ENCODE results near the gene C10orf71.

The C10orf71 gene

GRCh38 chr10:49275896-49276295 is 23.1 kb upstream of the C10orf71 start:
- H3K4me1 ChIP-seq (ENCODE audit: insufficient read depth, low read length): no peaks in the 10 kb centered on the region
- no peaks in the 10 kb centered on the region for H3K27me3 ChIP-seq (ENCODE audit: insufficient read depth, low read length)
- WGBS: 97% methylated on average over 4 of the region's 4 CpGs
- H3K36me3 ChIP-seq (ENCODE audit: insufficient read depth, low read length): no peaks in the 10 kb centered on the region
- no peak overlapping the region for H3K9ac ChIP-seq (ENCODE audit: low read depth, low read length)
- H3K9me3 ChIP-seq (ENCODE audit: insufficient read depth, low read depth, low read length): no peaks in the 10 kb centered on the region
- no peak overlapping the region for H3K27ac ChIP-seq (ENCODE audit: low read depth, low read length)
- H3K4me3 ChIP-seq (ENCODE audit: low read length): no peak overlapping the region

DNA sequence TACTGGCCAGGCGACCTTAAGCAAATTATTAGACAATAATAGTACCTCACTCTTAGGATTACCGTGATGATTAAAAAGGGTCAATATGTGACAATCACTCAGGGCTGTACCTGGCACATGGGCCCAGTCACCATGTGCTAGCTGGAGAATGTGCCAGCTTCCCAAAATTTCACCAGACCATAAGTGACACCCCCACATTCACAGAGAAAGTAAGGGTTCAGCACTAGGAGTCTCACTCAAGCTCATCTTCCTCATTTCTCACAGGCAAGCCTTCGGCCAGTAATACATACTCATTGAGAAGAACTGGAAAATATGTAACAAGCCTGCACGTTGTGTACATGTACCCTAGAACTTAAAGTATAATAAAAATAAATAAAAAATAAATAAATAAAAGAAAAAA is 22.4 kb upstream of the C10orf71 start:
- Histone ChIP-seq H3K36me3 (ENCODE audit: insufficient read depth, low read length) (no peaks in the 10 kb centered on the region), H3K27me3 (ENCODE audit: insufficient read depth, low read length) (no peaks in the 10 kb centered on the region), H3K4me1 (ENCODE audit: insufficient read depth, low read length) (no peaks in the 10 kb centered on the region), H3K9me3 (ENCODE audit: insufficient read depth, low read depth, low read length) (no peaks in the 10 kb centered on the region), H3K27ac (ENCODE audit: low read depth, low read length) (no peak overlapping the region), H3K9ac (ENCODE audit: low read depth, low read length) (no peak overlapping the region), H3K4me3 (ENCODE audit: low read length) (no peak overlapping the region)
- WGBS: 98% methylated on average over 3 of the region's 4 CpGs

DNA sequence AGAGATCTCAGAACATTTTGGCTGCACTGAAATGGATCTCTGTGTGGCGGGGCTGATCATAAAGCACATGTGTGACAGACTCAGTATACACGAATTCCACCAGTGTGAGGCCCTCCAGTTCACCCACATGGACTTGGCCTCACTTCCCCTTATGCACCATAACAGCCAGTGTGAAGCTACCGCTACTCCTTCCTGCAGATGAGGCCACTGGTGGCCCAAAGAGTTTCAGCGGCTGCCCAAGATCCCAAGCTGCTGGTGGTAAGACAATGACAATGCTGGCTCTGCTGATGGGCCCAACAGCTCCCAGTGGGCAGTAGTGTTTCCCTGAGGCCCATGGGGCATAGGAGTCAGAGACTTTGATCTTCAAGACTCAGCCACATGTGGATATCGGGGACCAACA is 21.0 kb upstream of the C10orf71 start:
- no peak overlapping the region for H3K9ac ChIP-seq (ENCODE audit: low read depth, low read length)
- no peaks in the 10 kb centered on the region for H3K9me3 ChIP-seq (ENCODE audit: insufficient read depth, low read depth, low read length)
- WGBS: 86% methylated on average over 5 of the region's 5 CpGs
- no peak overlapping the region for H3K27ac ChIP-seq (ENCODE audit: low read depth, low read length)
- no peaks in the 10 kb centered on the region for H3K27me3 ChIP-seq (ENCODE audit: insufficient read depth, low read length)
- H3K4me3 ChIP-seq (ENCODE audit: low read length): no peak overlapping the region
- H3K4me1 ChIP-seq (ENCODE audit: insufficient read depth, low read length): no peaks in the 10 kb centered on the region
- H3K36me3 ChIP-seq (ENCODE audit: insufficient read depth, low read length): no peaks in the 10 kb centered on the region

GRCh38 chr10:49278497-49278981 is 20.4 kb upstream of the C10orf71 start:
- Histone ChIP-seq H3K4me3 (ENCODE audit: low read length) (no peak overlapping the region), H3K9ac (ENCODE audit: low read depth, low read length) (no peak overlapping the region), H3K4me1 (ENCODE audit: insufficient read depth, low read length) (no peaks in the 10 kb centered on the region), H3K27me3 (ENCODE audit: insufficient read depth, low read length) (no peaks in the 10 kb centered on the region), H3K9me3 (ENCODE audit: insufficient read depth, low read depth, low read length) (no peaks in the 10 kb centered on the region), H3K27ac (ENCODE audit: low read depth, low read length) (no peak overlapping the region), H3K36me3 (ENCODE audit: insufficient read depth, low read length) (no peaks in the 10 kb centered on the region)
- 96% methylated on average over 3 of the region's 7 CpGs for WGBS

GRCh38 chr10:49279015-49279880 is 19.7 kb upstream of the C10orf71 start:
- Histone ChIP-seq H3K4me1 (ENCODE audit: insufficient read depth, low read length) (no peaks in the 10 kb centered on the region), H3K9ac (ENCODE audit: low read depth, low read length) (no peak overlapping the region), H3K27ac (ENCODE audit: low read depth, low read length) (no peak overlapping the region), H3K4me3 (ENCODE audit: low read length) (no peak overlapping the region), H3K36me3 (ENCODE audit: insufficient read depth, low read length) (no peaks in the 10 kb centered on the region), H3K9me3 (ENCODE audit: insufficient read depth, low read depth, low read length) (no peaks in the 10 kb centered on the region), H3K27me3 (ENCODE audit: insufficient read depth, low read length) (no peaks in the 10 kb centered on the region)
- WGBS: 92% methylated on average over 7 of the region's 7 CpGs

GRCh38 chr10:49280001-49280408 is 19.0 kb upstream of the C10orf71 start:
- Histone ChIP-seq H3K4me3 (ENCODE audit: low read length) (no peak overlapping the region), H3K36me3 (ENCODE audit: insufficient read depth, low read length) (no peaks in the 10 kb centered on the region), H3K27me3 (ENCODE audit: insufficient read depth, low read length) (no peaks in the 10 kb centered on the region), H3K9me3 (ENCODE audit: insufficient read depth, low read depth, low read length) (no peaks in the 10 kb centered on the region), H3K4me1 (ENCODE audit: insufficient read depth, low read length) (no peaks in the 10 kb centered on the region), H3K27ac (ENCODE audit: low read depth, low read length) (no peak overlapping the region), H3K9ac (ENCODE audit: low read depth, low read length) (no peak overlapping the region)
- 88% methylated on average over 3 of the region's 3 CpGs for WGBS

GRCh38 chr10:49281461-49281860 is 17.5 kb upstream of the C10orf71 start:
- Histone ChIP-seq H3K9me3 (ENCODE audit: insufficient read depth, low read depth, low read length) (no peaks in the 10 kb centered on the region), H3K27me3 (ENCODE audit: insufficient read depth, low read length) (no peaks in the 10 kb centered on the region), H3K27ac (ENCODE audit: low read depth, low read length) (no peak overlapping the region), H3K9ac (ENCODE audit: low read depth, low read length) (no peak overlapping the region), H3K36me3 (ENCODE audit: insufficient read depth, low read length) (no peaks in the 10 kb centered on the region), H3K4me3 (ENCODE audit: low read length) (no peak overlapping the region), H3K4me1 (ENCODE audit: insufficient read depth, low read length) (no peaks in the 10 kb centered on the region)
- 65% methylated on average over 13 of the region's 13 CpGs for whole genome bisulfite sequencing

DNA sequence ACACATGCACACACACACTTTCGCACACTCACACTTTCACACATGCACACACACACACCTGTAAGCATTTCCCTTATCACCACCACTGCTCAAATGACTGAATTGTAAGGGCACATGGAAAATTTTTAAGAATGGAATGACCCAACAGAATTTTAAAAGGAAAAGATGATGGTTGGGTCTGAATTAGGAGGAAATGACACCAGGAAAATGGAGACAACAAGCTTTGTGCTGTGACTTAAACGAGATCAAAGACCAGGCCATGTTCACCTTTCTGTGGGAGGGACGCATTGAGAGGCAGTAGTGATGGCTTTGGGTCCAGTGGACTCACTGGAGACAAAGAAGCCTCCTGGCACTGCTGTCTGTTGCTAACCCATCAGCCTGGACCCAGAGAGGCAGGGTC is 16.7 kb upstream of the C10orf71 start:
- Histone ChIP-seq H3K36me3 (ENCODE audit: insufficient read depth, low read length) (no peaks in the 10 kb centered on the region), H3K9me3 (ENCODE audit: insufficient read depth, low read depth, low read length) (no peaks in the 10 kb centered on the region), H3K27ac (ENCODE audit: low read depth, low read length) (no peak overlapping the region), H3K27me3 (ENCODE audit: insufficient read depth, low read length) (no peaks in the 10 kb centered on the region), H3K4me3 (ENCODE audit: low read length) (no peak overlapping the region), H3K9ac (ENCODE audit: low read depth, low read length) (no peak overlapping the region), H3K4me1 (ENCODE audit: insufficient read depth, low read length) (no peaks in the 10 kb centered on the region)
- WGBS: 62% methylated on average over 3 of the region's 3 CpGs

GRCh38 chr10:49282879-49283341 is 16.1 kb upstream of the C10orf71 start:
- 89% methylated on average over 12 of the region's 12 CpGs for WGBS
- no peak overlapping the region for H3K9ac ChIP-seq (ENCODE audit: low read depth, low read length)
- no peaks in the 10 kb centered on the region for H3K27me3 ChIP-seq (ENCODE audit: insufficient read depth, low read length)
- H3K9me3 ChIP-seq (ENCODE audit: insufficient read depth, low read depth, low read length): no peaks in the 10 kb centered on the region
- no peak overlapping the region for H3K27ac ChIP-seq (ENCODE audit: low read depth, low read length)
- H3K36me3 ChIP-seq (ENCODE audit: insufficient read depth, low read length): no peaks in the 10 kb centered on the region
- no peak overlapping the region for H3K4me3 ChIP-seq (ENCODE audit: low read length)
- H3K4me1 ChIP-seq (ENCODE audit: insufficient read depth, low read length): no peaks in the 10 kb centered on the region

GRCh38 chr10:49283491-49283890 is 15.5 kb upstream of the C10orf71 start:
- 93% methylated on average over 6 of the region's 6 CpGs for WGBS
- no peaks in the 10 kb centered on the region for H3K36me3 ChIP-seq (ENCODE audit: insufficient read depth, low read length)
- no peaks in the 10 kb centered on the region for H3K4me1 ChIP-seq (ENCODE audit: insufficient read depth, low read length)
- H3K9me3 ChIP-seq (ENCODE audit: insufficient read depth, low read depth, low read length): no peaks in the 10 kb centered on the region
- H3K4me3 ChIP-seq (ENCODE audit: low read length): no peak overlapping the region
- H3K27ac ChIP-seq (ENCODE audit: low read depth, low read length): no peak overlapping the region
- H3K27me3 ChIP-seq (ENCODE audit: insufficient read depth, low read length): no peaks in the 10 kb centered on the region
- no peak overlapping the region for H3K9ac ChIP-seq (ENCODE audit: low read depth, low read length)

- no peaks in the 10 kb centered on the region for H3K4me1 ChIP-seq (ENCODE audit: insufficient read depth, low read length)
- no peak overlapping the region for H3K9ac ChIP-seq (ENCODE audit: low read depth, low read length)
- H3K4me3 ChIP-seq (ENCODE audit: low read length): no peak overlapping the region
- H3K27ac ChIP-seq (ENCODE audit: low read depth, low read length): no peak overlapping the region
- no peaks in the 10 kb centered on the region for H3K36me3 ChIP-seq (ENCODE audit: insufficient read depth, low read length)
- no peaks in the 10 kb centered on the region for H3K27me3 ChIP-seq (ENCODE audit: insufficient read depth, low read length)
- WGBS: 90% methylated on average over 5 of the region's 5 CpGs
- no peaks in the 10 kb centered on the region for H3K9me3 ChIP-seq (ENCODE audit: insufficient read depth, low read depth, low read length)
Observed at GRCh38 chr10:49284356-49284755, 14.6 kb upstream of the C10orf71 start.
